ENCODE results near the gene RHPN2. TPM values are rescaled to one million over a fixed set of nuclear protein-coding genes. Genes with fewer than 3 reads are reported as not detected.

The RHPN2 gene
- total RNA-seq, 1 donor from 2014 or later: 3.4 TPM

DNA sequence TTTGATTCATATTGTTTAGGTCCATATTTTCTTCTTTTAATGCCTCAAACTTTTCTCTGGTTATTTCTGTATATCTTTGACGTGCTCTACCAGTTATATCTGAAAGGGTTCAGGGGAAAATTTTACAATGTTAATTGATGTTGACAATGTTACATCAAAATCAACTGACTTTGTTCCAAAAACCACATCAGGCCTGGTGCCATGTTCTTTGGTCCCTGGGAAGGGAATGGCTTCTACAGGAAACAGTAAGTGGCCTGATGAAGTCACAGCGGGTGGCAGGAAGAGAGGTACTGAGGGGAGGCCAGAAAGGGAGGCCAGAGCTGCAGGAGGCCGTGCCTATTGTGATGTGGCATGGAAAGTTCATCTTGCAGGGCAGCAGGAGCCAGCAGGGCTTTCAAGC, 131.1 kb downstream of the RHPN2 start:
- Histone ChIP-seq H3K9me3 (no peaks in the 10 kb centered on the region), H3K27ac (no peak overlapping the region), H3K36me3 (peaks cover 0 to 71% of the 10 kb centered on the region in 2 donors), H3K4me3 (no peak overlapping the region), H3K27me3 (no peaks in the 10 kb centered on the region), H3K4me1 (no peaks in the 10 kb centered on the region)
- intact Hi-C loops (cut with DNase I): no loop called here
- no peak for DNase-seq (ENCODE audit: extremely low spot score in 2 of 2)
- no peak for TF ChIP-seq POLR2AphosphoS5 (IDR thresholded peaks at IDR 0.05; ENCODE audit: insufficient read depth in 1 of 2, low read depth in 1 of 2)
- no peak for TF ChIP-seq CTCF (IDR thresholded peaks at IDR 0.05)
- no peak for TF ChIP-seq POLR2A (IDR thresholded peaks at IDR 0.05)

- H3K27me3 ChIP-seq: no peaks in the 10 kb centered on the region
- TF ChIP-seq CTCF (IDR thresholded peaks at IDR 0.05) (no peak), POLR2A (IDR thresholded peaks at IDR 0.05) (no peak), POLR2AphosphoS5 (IDR thresholded peaks at IDR 0.05; ENCODE audit: insufficient read depth in 1 of 2, low read depth in 1 of 2) (no peak)
- intact Hi-C loops (cut with DNase I): no loop called here
- no peak overlapping the region for H3K4me3 ChIP-seq
- no peaks in the 10 kb centered on the region for H3K4me1 ChIP-seq
- H3K36me3 ChIP-seq: peaks cover 0 to 58% of the 10 kb centered on the region in 2 donors
- no peaks in the 10 kb centered on the region for H3K9me3 ChIP-seq
- DNase-seq (ENCODE audit: extremely low spot score in 2 of 2): no peak
- H3K27ac ChIP-seq: no peak overlapping the region
Observed at GRCh38 chr19:32930567-32930966, 134.1 kb downstream of the RHPN2 start.

- TF ChIP-seq CTCF (IDR thresholded peaks at IDR 0.05) (no peak), POLR2AphosphoS5 (IDR thresholded peaks at IDR 0.05; ENCODE audit: insufficient read depth in 1 of 2, low read depth in 1 of 2) (no peak), POLR2A (IDR thresholded peaks at IDR 0.05) (no peak)
- no peaks in the 10 kb centered on the region for H3K27me3 ChIP-seq
- intact Hi-C loops (cut with DNase I): no loop called here
- H3K4me3 ChIP-seq: no peak overlapping the region
- H3K27ac ChIP-seq: no peak overlapping the region
- H3K9me3 ChIP-seq: no peaks in the 10 kb centered on the region
- H3K36me3 ChIP-seq: peaks cover 0 to 66% of the 10 kb centered on the region in 2 donors
- no peaks in the 10 kb centered on the region for H3K4me1 ChIP-seq
- no peak for DNase-seq (ENCODE audit: extremely low spot score in 2 of 2)
Observed at GRCh38 chr19:32928806-32929205, 135.9 kb downstream of the RHPN2 start.

Small RNA genes lying within 50 kb of the gene (small RNA-seq; reads per million reads assigned to genes)
- not detected for gene AC008521.1
- gene AC008521.2: not detected

Other genes starting within 250 kb of the RHPN2 start
- not detected for gene SLC7A9, start 195.1 kb downstream of the RHPN2 start, total RNA-seq
- gene CEP89, start 92.9 kb downstream of the RHPN2 start, total RNA-seq: 12.0 TPM
- 0.98 TPM for gene FAAP24, start 92.6 kb downstream of the RHPN2 start, total RNA-seq
- 9.6 TPM for gene GPATCH1, start 16.3 kb upstream of the RHPN2 start, total RNA-seq
- not detected for gene WDR88, start 67.2 kb upstream of the RHPN2 start, total RNA-seq
- gene LRP3, start 129.4 kb upstream of the RHPN2 start, total RNA-seq: 20.6 TPM
- gene SLC7A10, start 161.0 kb upstream of the RHPN2 start, total RNA-seq: 5.4 TPM
- gene CEBPA, start 237.6 kb upstream of the RHPN2 start, total RNA-seq: 38.3 TPM

All from vagina (tissue), 2 donors.